BE2C (cell line): ENCODE results near the gene PIGR.
A peak's percentile ranks its signal among the peaks of the same experiment; 100 is the strongest.

Source experiments
- DNase-seq: peaks from one replicate; pipeline ENCODE4 v3.0.0-alpha.2; 2020
- H3K27me3 ChIP-seq: fragments of 250-450 bp; sonication (Bioruptor Pico); 2 replicates; pipeline ENCODE4 v1.5.1; 2020; ENCODE audit warnings: mild to moderate bottlenecking
- H3K36me3 ChIP-seq: fragments of 250-450 bp; sonication (Bioruptor Pico); 2 replicates; pipeline ENCODE4 v1.5.1; 2020; ENCODE audit warnings: mild to moderate bottlenecking
- H3K4me1 ChIP-seq: fragments of 250-450 bp; sonication (Bioruptor Pico); 2 replicates; pipeline ENCODE4 v1.5.1; 2020
- H3K4me3 ChIP-seq: 2 replicates; pipeline ENCODE4 v1.5.1; 2011; ENCODE audit warnings: low read depth, low read length
- H3K9me3 ChIP-seq: fragments of 250-450 bp; sonication (Bioruptor Pico); 2 replicates; pipeline ENCODE4 v1.5.1; 2020
- TF ChIP-seq, protein P1 (sequence below): IDR thresholded peaks from 2 replicates; pipeline ENCODE4 v1.5.1; 2012; ENCODE audit warnings: mild to moderate bottlenecking, low read depth, low read length

Gene PIGR

DNA sequence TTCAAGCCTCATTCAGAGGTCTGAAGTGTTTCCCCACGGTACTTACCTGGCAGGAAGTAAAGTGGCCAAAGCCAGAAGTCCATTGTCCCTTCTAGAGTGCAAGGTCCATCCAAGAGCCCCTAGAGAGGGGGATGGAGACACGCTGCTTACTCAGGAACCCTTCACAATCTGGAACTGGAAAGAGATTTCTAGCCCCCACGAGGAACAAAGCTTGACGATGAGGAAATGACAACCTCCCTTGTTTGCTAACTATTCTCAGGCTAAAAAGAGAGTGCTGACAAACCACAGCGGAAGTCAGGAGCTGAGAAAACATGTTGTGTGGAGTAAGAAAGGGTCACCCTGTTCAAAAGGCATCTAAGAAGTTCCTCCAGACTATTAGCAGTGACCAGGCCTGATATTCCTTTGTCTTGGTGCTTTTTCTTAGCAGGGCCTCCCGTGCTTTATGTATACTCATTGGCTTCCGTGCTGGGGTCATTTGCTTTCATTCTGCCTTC is 24.4 kb downstream of the PIGR start, which contains the start of gene FCMR:
Gene FCMR, minus strand, starts transcription at position 170 of the 494 bp plus-strand sequence. Its CDS starts 87 bp downstream, at position 83.
- no peaks in the 10 kb centered on the region for H3K9me3 ChIP-seq
- DNase-seq, result no peak
- H3K27me3 ChIP-seq, result no peaks in the 10 kb centered on the region
- H3K36me3 ChIP-seq, result no peaks in the 10 kb centered on the region
- TF ChIP-seq, protein P1, sequence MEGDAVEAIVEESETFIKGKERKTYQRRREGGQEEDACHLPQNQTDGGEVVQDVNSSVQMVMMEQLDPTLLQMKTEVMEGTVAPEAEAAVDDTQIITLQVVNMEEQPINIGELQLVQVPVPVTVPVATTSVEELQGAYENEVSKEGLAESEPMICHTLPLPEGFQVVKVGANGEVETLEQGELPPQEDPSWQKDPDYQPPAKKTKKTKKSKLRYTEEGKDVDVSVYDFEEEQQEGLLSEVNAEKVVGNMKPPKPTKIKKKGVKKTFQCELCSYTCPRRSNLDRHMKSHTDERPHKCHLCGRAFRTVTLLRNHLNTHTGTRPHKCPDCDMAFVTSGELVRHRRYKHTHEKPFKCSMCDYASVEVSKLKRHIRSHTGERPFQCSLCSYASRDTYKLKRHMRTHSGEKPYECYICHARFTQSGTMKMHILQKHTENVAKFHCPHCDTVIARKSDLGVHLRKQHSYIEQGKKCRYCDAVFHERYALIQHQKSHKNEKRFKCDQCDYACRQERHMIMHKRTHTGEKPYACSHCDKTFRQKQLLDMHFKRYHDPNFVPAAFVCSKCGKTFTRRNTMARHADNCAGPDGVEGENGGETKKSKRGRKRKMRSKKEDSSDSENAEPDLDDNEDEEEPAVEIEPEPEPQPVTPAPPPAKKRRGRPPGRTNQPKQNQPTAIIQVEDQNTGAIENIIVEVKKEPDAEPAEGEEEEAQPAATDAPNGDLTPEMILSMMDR, result no peak
- no peaks in the 10 kb centered on the region for H3K4me1 ChIP-seq
- no peak within 1 kb of the TSS for H3K4me3 ChIP-seq

- DNase-seq, result no peak
- TF ChIP-seq, protein P1, result no peak
- no peaks in the 10 kb centered on the region for H3K9me3 ChIP-seq
- no peak overlapping the region for H3K4me3 ChIP-seq
- H3K4me1 ChIP-seq, result no peaks in the 10 kb centered on the region
- H3K27me3 ChIP-seq, result no peaks in the 10 kb centered on the region
- no peaks in the 10 kb centered on the region for H3K36me3 ChIP-seq
Observed at GRCh38 chr1:206918076-206918475, 28.2 kb downstream of the PIGR start.

DNA sequence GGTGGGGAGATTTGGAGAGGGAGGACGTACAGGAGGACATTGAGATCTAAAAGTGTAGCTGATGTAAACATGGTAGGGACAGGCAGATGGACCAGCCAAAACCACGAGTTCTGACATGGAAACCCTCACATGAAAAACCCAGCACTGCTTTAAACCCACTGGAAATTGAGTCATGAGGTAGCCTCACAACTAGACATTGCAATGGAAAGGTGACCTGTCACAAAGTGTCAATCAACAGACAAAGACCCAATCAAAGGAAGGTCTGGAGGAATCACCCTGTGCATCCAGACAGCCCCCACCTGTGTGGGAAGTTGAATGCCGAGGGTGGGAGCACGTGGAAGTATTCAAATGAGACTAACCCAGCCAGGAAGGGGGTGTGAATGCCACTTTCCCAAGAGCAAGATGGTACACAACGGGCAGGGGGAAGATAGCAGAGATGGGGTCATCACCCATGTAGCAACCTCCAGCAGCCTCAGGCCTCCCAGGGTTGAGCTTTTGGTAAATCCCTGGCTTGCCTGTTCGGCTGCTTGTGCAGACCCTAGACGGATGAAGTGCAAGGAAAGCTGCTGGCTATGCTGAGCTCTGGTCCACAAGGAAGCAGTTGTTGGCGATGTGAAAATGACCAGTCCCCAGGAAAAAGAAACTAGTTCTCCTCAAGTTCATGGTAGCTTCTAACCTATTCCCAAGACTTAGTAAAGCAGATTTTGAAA is 30.1 kb downstream of the PIGR start:
- H3K9me3 ChIP-seq, result no peaks in the 10 kb centered on the region
- DNase-seq, result no peak
- H3K4me1 ChIP-seq, result no peaks in the 10 kb centered on the region
- TF ChIP-seq, protein P1, result no peak
- H3K4me3 ChIP-seq, result no peak overlapping the region
- H3K36me3 ChIP-seq, result no peaks in the 10 kb centered on the region
- H3K27me3 ChIP-seq, result no peaks in the 10 kb centered on the region; the same call in 1 of the 2 replicates

- no peak for DNase-seq
- H3K9me3 ChIP-seq, result no peaks in the 10 kb centered on the region
- TF ChIP-seq, protein P1, result no peak
- H3K36me3 ChIP-seq, result no peaks in the 10 kb centered on the region
- H3K27me3 ChIP-seq, result no peaks in the 10 kb centered on the region; the same call in none of the 2 replicates
- no peak overlapping the region for H3K4me3 ChIP-seq
- H3K4me1 ChIP-seq, result no peaks in the 10 kb centered on the region
Observed at GRCh38 chr1:206915030-206915735, 31.1 kb downstream of the PIGR start.

DNA sequence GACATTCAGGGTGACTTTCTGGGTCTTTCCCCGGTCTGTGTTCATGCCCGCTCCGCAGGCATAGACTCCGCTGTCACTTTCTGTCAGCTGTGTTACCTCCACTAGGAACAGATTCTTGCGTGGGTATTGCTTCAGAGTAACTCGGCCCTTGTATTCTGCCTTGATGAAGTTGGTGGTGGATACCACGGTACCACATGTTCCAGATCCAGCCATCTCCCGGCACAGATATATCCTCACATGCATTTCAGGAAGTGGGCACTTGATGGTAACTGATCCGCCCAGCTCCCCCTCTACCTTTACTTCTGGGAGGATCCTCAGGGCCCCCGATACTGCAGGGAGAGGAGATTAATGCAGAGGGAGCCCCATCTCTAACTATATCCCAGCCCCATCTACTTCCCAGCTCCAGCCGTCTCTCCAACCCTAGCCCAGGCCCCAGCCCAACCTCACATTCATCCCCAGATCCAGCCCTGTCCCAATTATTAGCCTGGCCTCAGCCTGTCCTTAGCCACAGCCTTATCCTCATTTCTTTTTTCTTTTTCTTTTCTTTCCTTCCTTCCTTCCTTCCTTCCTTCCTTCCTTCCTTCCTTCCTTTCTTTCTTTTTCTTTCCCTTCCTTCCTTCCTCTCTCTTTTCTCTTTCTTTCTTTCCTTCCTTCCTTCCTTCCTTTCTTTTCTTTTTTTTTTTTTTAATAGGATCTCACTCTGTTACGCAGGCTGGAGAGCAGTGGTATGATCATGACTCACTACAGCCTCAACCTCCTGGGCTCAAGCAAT is 32.3 kb downstream of the PIGR start:
- Histone ChIP-seq H3K36me3 (no peaks in the 10 kb centered on the region), H3K4me3 (no peak overlapping the region), H3K4me1 (no peaks in the 10 kb centered on the region), H3K9me3 (no peaks in the 10 kb centered on the region), H3K27me3 (peaks cover 4% of the 10 kb centered on the region)
- TF ChIP-seq, protein P1, result 0 out of 2 replicates have a peak, but pooled peaks have one; percentile 0
- DNase-seq, result no peak
